HepG2 (cell line): ENCODE measurements around the gene PPP1R9B. TPM values are rescaled to one million over a fixed set of nuclear protein-coding genes. Genes with fewer than 3 reads are reported as not detected.

Source experiments
- ARID5B ChIP-seq: IDR thresholded peaks from 2 replicates; pipeline ENCODE4 v1.4.0; 2020; ENCODE audit warnings: mild to moderate bottlenecking, missing genetic modification reagents
- CC2D1A ChIP-seq: sonication (generic); formaldehyde crosslinking; IDR thresholded peaks from 2 replicates; pipeline ENCODE4 v1.8.1; 2023; ENCODE audit warnings: mild to moderate bottlenecking, missing genetic modification reagents
- FOXK1 ChIP-seq: sonication (generic); formaldehyde crosslinking; IDR thresholded peaks from 2 replicates; pipeline ENCODE4 v1.4.0; 2020; ENCODE audit warnings: low read depth, missing genetic modification reagents, borderline replicate concordance
- HNF4G ChIP-seq, 2 experiments: sonication (generic) in 1 of 2; formaldehyde crosslinking in 1 of 2; IDR thresholded peaks; 2 replicates each; pipeline versions ENCODE4 v1.4.0 to v1.6.1; 2011 to 2020; ENCODE audit warnings: borderline replicate concordance in 2 of 2, low read depth in 2 of 2, mild to moderate bottlenecking in 2 of 2, low read length in 1 of 2, missing genetic modification reagents in 1 of 2, moderate library complexity in 1 of 2
- HOXD1 ChIP-seq: sonication (generic); formaldehyde crosslinking; IDR thresholded peaks from 2 replicates; pipeline ENCODE4 v1.5.0; 2020; ENCODE audit warnings: missing genetic modification reagents
- KAT2B ChIP-seq: fragments of 150-350 bp; IDR thresholded peaks from 2 replicates; pipeline ENCODE4 v1.6.1; 2014; ENCODE audit warnings: low read depth, low read length, borderline replicate concordance
- KDM3A ChIP-seq: IDR thresholded peaks from 2 replicates; pipeline ENCODE4 v1.6.1; 2018; ENCODE audit warnings: low read depth, missing compliant biosample characterization
- KMT2A ChIP-seq: sonication (generic); formaldehyde crosslinking; IDR thresholded peaks from 2 replicates; pipeline ENCODE4 v1.4.0; 2020; ENCODE audit warnings: missing genetic modification reagents
- LRRFIP1 ChIP-seq: sonication (generic); formaldehyde crosslinking; conservative IDR thresholded peaks from 2 replicates; pipeline ENCODE4 v1.4.0; 2020; ENCODE audit warnings: missing genetic modification reagents
- PREB ChIP-seq: sonication (generic); formaldehyde crosslinking; IDR thresholded peaks from 2 replicates; pipeline ENCODE4 v1.4.0; 2020; ENCODE audit warnings: missing genetic modification reagents
- SIN3B ChIP-seq: fragments of 150-350 bp; IDR thresholded peaks from 2 replicates; pipeline ENCODE4 v1.6.1; 2014; ENCODE audit warnings: low read length
- SRF ChIP-seq: IDR thresholded peaks from 2 replicates; pipeline ENCODE4 v1.6.1; 2011; ENCODE audit warnings: mild to moderate bottlenecking, low read depth, low read length, moderate library complexity
- WIZ ChIP-seq: sonication (generic); formaldehyde crosslinking; IDR thresholded peaks from 2 replicates; pipeline ENCODE4 v1.5.1; 2020; ENCODE audit warnings: mild to moderate bottlenecking, missing genetic modification reagents
- ZBTB14 ChIP-seq: sonication (generic); formaldehyde crosslinking; IDR thresholded peaks from 2 replicates; pipeline ENCODE4 v1.4.0; 2020; ENCODE audit warnings: missing genetic modification reagents
- ZNF101 ChIP-seq: sonication (generic); formaldehyde crosslinking; IDR thresholded peaks from 2 replicates; pipeline ENCODE4 v1.4.0; 2020; ENCODE audit warnings: mild to moderate bottlenecking, low read depth, missing genetic modification reagents, borderline replicate concordance
- ZNF207 ChIP-seq: fragments of 450-650 bp; IDR thresholded peaks from 2 replicates; pipeline ENCODE4 v1.6.1; 2016; ENCODE audit warnings: antibody characterized with exemption, borderline replicate concordance
- ZNF484 ChIP-seq: sonication (generic); formaldehyde crosslinking; IDR thresholded peaks from 2 replicates; pipeline ENCODE4 v1.5.1; 2020; ENCODE audit warnings: mild to moderate bottlenecking, low read depth, missing genetic modification reagents, borderline replicate concordance
- ZNF501 ChIP-seq: sonication (generic); formaldehyde crosslinking; IDR thresholded peaks from 2 replicates; pipeline ENCODE4 v1.5.1; 2020; ENCODE audit warnings: mild to moderate bottlenecking, moderate library complexity, missing genetic modification reagents
- ZSCAN25 ChIP-seq: sonication (generic); formaldehyde crosslinking; IDR thresholded peaks from 2 replicates; pipeline ENCODE4 v1.8.0; 2022; ENCODE audit warnings: mild to moderate bottlenecking, missing genetic modification reagents
- polyA plus RNA-seq, 8 experiments: library from polyadenylated mRNA; depleted of rRNA in 3 of 8; stranded (reverse) in 7 of 8; unstranded in 1 of 8; fragments of >200 nt; fragmentation: Illumina TruSeq in 4 of 8; extraction: Trizol in 4 of 8; gene quantifications; 2 replicates each; pipeline versions ENCODE4 v1.2.1 to v1.2.3, GENCODE V29; 2011 to 2016; ENCODE audit warnings: low read depth in 4 of 8, missing spikeins in 1 of 8, mixed read lengths in 1 of 8; ENCODE audit not compliant: insufficient read depth in 1 of 8
- total RNA-seq, 5 experiments: library from RNA; depleted of rRNA; stranded (reverse); fragments of >200 nt; fragmentation: Illumina TruSeq; extraction: Trizol; gene quantifications; 2 replicates each; pipeline ENCODE4 v1.2.3, GENCODE V29; 2016; ENCODE audit warnings: low read depth in 1 of 5

Gene PPP1R9B
- total and polyA plus RNA-seq, 2 of the 13 experiments (the other 11 are each of a cell fraction or from before 2014, with no cell fraction given), result 9.4 to 15.8 TPM

GRCh38 chr17:50101346-50102163 lies 48.9 kb downstream of the PPP1R9B start (continued):
- peak; percentile 52; the same call in 1 of the 2 replicates for TF ChIP-seq ARID5B
- no peak for TF ChIP-seq KMT2A (CRISPR knock-in tag)
- no peak for TF ChIP-seq HOXD1 (CRISPR knock-in tag)
- no peak for TF ChIP-seq SIN3B
- TF ChIP-seq ZNF501, result no peak; the same call in 1 of the 2 replicates
- TF ChIP-seq SRF, result no peak
- TF ChIP-seq KDM3A, result no peak
- no peak for TF ChIP-seq ZNF101 (CRISPR knock-in tag)
- no peak for TF ChIP-seq ZBTB14 (CRISPR knock-in tag)
- TF ChIP-seq WIZ, result no peak
- no peak for TF ChIP-seq CC2D1A (CRISPR knock-in tag)
- peak; percentile 87; the same call in 1 of the 2 replicates for TF ChIP-seq FOXK1 (CRISPR knock-in tag)
- TF ChIP-seq ZNF484 (CRISPR knock-in tag), result no peak
- TF ChIP-seq HNF4G (IDR thresholded peaks at IDR 0.05; ENCODE audit: borderline replicate concordance, low read depth, low read length), result no peak
- TF ChIP-seq HNF4G (CRISPR knock-in tag; IDR thresholded peaks at IDR 0.05; ENCODE audit: borderline replicate concordance, low read depth), result no peak
- TF ChIP-seq ZSCAN25, result peak; percentile 60; the same call in 1 of the 2 replicates
- TF ChIP-seq PREB, result no peak
- TF ChIP-seq KAT2B, result no peak
- no peak for TF ChIP-seq LRRFIP1 (CRISPR knock-in tag)
- no peak for TF ChIP-seq ZNF207
